GM12878 (cell line): ENCODE measurements around the gene RNF11. TPM values are rescaled to one million over a fixed set of nuclear protein-coding genes. Genes with fewer than 3 reads are reported as not detected.

Experiments
- ATAC-seq: fragments of 200-7000 bp; cut with Tn5 transposase; 3 replicates; pipeline ENCODE4 v1.9.1; 2020; ENCODE audit warnings: mild to moderate bottlenecking, moderate library complexity
- BruUV-seq: library from RNA; stranded (reverse); fragments of 400-500 nt; replicated peaks from 2 replicates; lab custom pipeline; 2021; lab: Mats Ljungman, UMichigan
- CTCF ChIA-PET: fragments of 300-600 bp; sonication (Branson Sonifier 250); formaldehyde crosslinking; extraction: SDS; loops from one replicate; lab custom pipeline; 2021; ENCODE audit warnings: inconsistent platforms; lab: Yijun Ruan, JAX
- POLR2A ChIA-PET: fragments of 350-600 bp; formaldehyde crosslinking; extraction: SDS; loops from one replicate; lab custom pipeline; 2021; ENCODE audit warnings: inconsistent platforms; lab: Charles Lee
- RAD21 ChIA-PET: fragments of 300-600 bp; sonication (Branson Sonifier 250); formaldehyde crosslinking; loops from one replicate; lab custom pipeline; 2023; ENCODE audit warnings: antibody characterized with exemption; ENCODE audit not compliant: unreplicated experiment; lab: Charles Lee
- SMC1A ChIA-PET: fragments of 300-600 bp; sonication (Branson Sonifier 250); formaldehyde crosslinking; loops from one replicate; lab custom pipeline; 2023; ENCODE audit not compliant: unreplicated experiment, uncharacterized antibody; lab: Charles Lee
- DNase-seq: peaks from one replicate; pipeline ENCODE4 v3.0.0-alpha.2; 2011; ENCODE audit warnings: low read depth, low spot score
- FAIRE-seq: peaks from 3 replicates; lab custom pipeline; 2011; peaks lifted over from hg19 to GRCh38; lab: Jason Lieb, UNC
- H2AFZ ChIP-seq: 2 replicates; pipeline ENCODE4 v1.6.0; 2011; ENCODE audit warnings: low read depth, low read length, control low read depth; ENCODE audit not compliant: control insufficient read depth
- H3K27ac ChIP-seq: 2 replicates; pipeline ENCODE4 v1.5.1; 2011; ENCODE audit warnings: control low read depth; ENCODE audit not compliant: control insufficient read depth, insufficient read depth
- H3K27me3 ChIP-seq, 2 experiments: replicated peaks in 1 of 2; 2 replicates each; pipeline versions ENCODE4 v1.6.0 to v1.6.1; 2011; ENCODE audit warnings: low read length in 1 of 2; ENCODE audit not compliant: control insufficient read depth in 2 of 2, insufficient read depth in 2 of 2
- H3K36me3 ChIP-seq, 2 experiments: 2 replicates each; pipeline ENCODE4 v1.5.1; 2011; ENCODE audit warnings: low read length in 1 of 2; ENCODE audit not compliant: control insufficient read depth in 2 of 2, insufficient read depth in 2 of 2
- H3K4me1 ChIP-seq: 2 replicates; pipeline ENCODE4 v1.6.1; 2011; ENCODE audit warnings: mild to moderate bottlenecking, low read length, moderate library complexity, mixed read lengths; ENCODE audit not compliant: control insufficient read depth, insufficient read depth
- H3K4me2 ChIP-seq: 2 replicates; pipeline ENCODE4 v1.6.0; 2011; ENCODE audit warnings: control low read depth; ENCODE audit not compliant: control insufficient read depth, insufficient read depth
- H3K4me3 ChIP-seq: fragments of 200-600 bp; sonication (generic); 2 replicates; pipeline ENCODE4 v1.5.1; 2016
- H3K79me2 ChIP-seq: 2 replicates; pipeline ENCODE4 v1.6.0; 2011; ENCODE audit warnings: low read length; ENCODE audit not compliant: control insufficient read depth, insufficient read depth
- H3K9ac ChIP-seq: 2 replicates; pipeline ENCODE4 v1.8.0; 2011; ENCODE audit warnings: low read length, control low read depth, mixed read lengths; ENCODE audit not compliant: control insufficient read depth, insufficient read depth
- H3K9me3 ChIP-seq: replicated peaks from 3 replicates; pipeline ENCODE4 v1.5.1; 2011; ENCODE audit warnings: mild to moderate bottlenecking, low read length; ENCODE audit not compliant: control insufficient read depth, insufficient read depth
- H4K20me1 ChIP-seq: 2 replicates; pipeline ENCODE4 v1.6.0; 2011; ENCODE audit not compliant: control insufficient read depth, insufficient read depth
- ATF7 ChIP-seq: fragments of 450-650 bp; IDR thresholded peaks from 2 replicates; pipeline ENCODE4 v1.6.1; 2016; ENCODE audit warnings: low read depth, mild to moderate bottlenecking
- BCL11A ChIP-seq: IDR thresholded peaks from 2 replicates; pipeline ENCODE4 v1.6.1; 2011; ENCODE audit warnings: low read depth, low read length
- CHD1 ChIP-seq: IDR thresholded peaks from 2 replicates; pipeline ENCODE4 v1.6.1; 2012; ENCODE audit warnings: low read depth, low read length, improper control_type of control experiment
- EZH2 ChIP-seq: IDR thresholded peaks from 2 replicates; pipeline ENCODE4 v1.6.1; 2012; ENCODE audit warnings: low read depth, mild to moderate bottlenecking, control low read depth, inconsistent platforms, low read length, borderline replicate concordance; ENCODE audit not compliant: control insufficient read depth
- NRF1 ChIP-seq: conservative IDR thresholded peaks from 2 replicates; pipeline ENCODE4 v1.6.1; 2011; ENCODE audit warnings: mild to moderate bottlenecking, low read depth, low read length, improper control_type of control experiment
- RB1 ChIP-seq: fragments of 450-650 bp; formaldehyde crosslinking; IDR thresholded peaks from 2 replicates; pipeline ENCODE4 v1.6.1; 2017; ENCODE audit warnings: mild to moderate bottlenecking, borderline replicate concordance
- RFX5 ChIP-seq: IDR thresholded peaks from 2 replicates; pipeline ENCODE4 v1.6.1; 2011; ENCODE audit warnings: low read depth, low read length, improper control_type of control experiment
- RUNX3 ChIP-seq: IDR thresholded peaks from 2 replicates; pipeline ENCODE4 v1.6.1; 2012; ENCODE audit warnings: low read length, inconsistent platforms
- SMAD5 ChIP-seq: IDR thresholded peaks from 2 replicates; pipeline ENCODE4 v1.6.1; 2016; ENCODE audit warnings: antibody characterized with exemption, low read depth
- SP1 ChIP-seq: IDR thresholded peaks from one replicate; pipeline ENCODE4 v1.6.1; 2011; ENCODE audit warnings: low read depth, low read length
- TCF12 ChIP-seq: IDR thresholded peaks from 2 replicates; pipeline ENCODE4 v1.6.1; 2011; ENCODE audit warnings: low read depth, mild to moderate bottlenecking, low read length
- TCF3 ChIP-seq: IDR thresholded peaks from 2 replicates; pipeline ENCODE4 v1.6.1; 2012; ENCODE audit warnings: low read depth, mild to moderate bottlenecking, low read length, borderline replicate concordance; ENCODE audit not compliant: insufficient read depth
- YBX1 ChIP-seq: fragments of 450-650 bp; IDR thresholded peaks from 2 replicates; pipeline ENCODE4 v1.6.1; 2016; ENCODE audit warnings: antibody characterized with exemption
- ZNF217 ChIP-seq: fragments of 450-650 bp; IDR thresholded peaks from 2 replicates; pipeline ENCODE4 v1.6.1; 2017; ENCODE audit warnings: antibody characterized with exemption, mild to moderate bottlenecking
- WGBS: methylation state at CpG from one replicate; pipeline ENCODE4 v1.1.6; 2016; ENCODE audit warnings: low lambda C conversion rate; ENCODE audit not compliant: insufficient replicate concordance, insufficient coverage; ENCODE audit errors: missing lambda C conversion rate; 5-methylcytosine and 5-hydroxymethylcytosine counted together
- in situ Hi-C: fragments of 300-500 bp; cut with MboI; formaldehyde crosslinking; loops from 9 replicates; pipeline ENCODE4 v1.14.3; 2018; ENCODE audit warnings: mixed read lengths
- intact Hi-C: fragments of 100-400 bp; cut with micrococcal nuclease; formaldehyde crosslinking; loops from one replicate; pipeline ENCODE4 v1.14.2; 2022; ENCODE audit not compliant: unreplicated experiment
- polyA plus RNA-seq, 11 experiments: library from polyadenylated mRNA; depleted of rRNA in 4 of 11; unstranded in 6 of 11; stranded (reverse) in 5 of 11; fragments of >200 nt; fragmentation: Nextera tagmentation in 4 of 11; fragmentation: Illumina TruSeq in 1 of 11; extraction: Ambion mirVana in 4 of 11; extraction: Trizol in 1 of 11; gene quantifications; 1 replicate in 1 of 11; 2 replicates in 10 of 11; pipeline versions ENCODE4 v1.2.1 to v1.2.3, GENCODE V29; 2011 to 2016; ENCODE audit warnings: inconsistent platforms in 2 of 11, missing spikeins in 2 of 11, low read depth in 1 of 11
- total RNA-seq, 4 experiments: library from RNA; depleted of rRNA in 3 of 4; stranded (reverse); fragments of >200 nt in 3 of 4; fragmentation: Illumina TruSeq in 1 of 4; extraction: Trizol in 1 of 4; gene quantifications; 2 replicates each; pipeline versions ENCODE4 v1.2.1 to v1.2.3, GENCODE V29; 2013 to 2021
- TF ChIP-seq, protein P1 (sequence below): fragments of 450-650 bp; IDR thresholded peaks from 2 replicates; pipeline ENCODE4 v1.6.1; 2017; ENCODE audit warnings: mild to moderate bottlenecking

Gene RNF11
- total and polyA plus RNA-seq, 10 of the 15 experiments (the other 5 are each of a cell fraction or from before 2014, with no cell fraction given) = 9.5 to 43.6 (median 32.3) TPM

DNA sequence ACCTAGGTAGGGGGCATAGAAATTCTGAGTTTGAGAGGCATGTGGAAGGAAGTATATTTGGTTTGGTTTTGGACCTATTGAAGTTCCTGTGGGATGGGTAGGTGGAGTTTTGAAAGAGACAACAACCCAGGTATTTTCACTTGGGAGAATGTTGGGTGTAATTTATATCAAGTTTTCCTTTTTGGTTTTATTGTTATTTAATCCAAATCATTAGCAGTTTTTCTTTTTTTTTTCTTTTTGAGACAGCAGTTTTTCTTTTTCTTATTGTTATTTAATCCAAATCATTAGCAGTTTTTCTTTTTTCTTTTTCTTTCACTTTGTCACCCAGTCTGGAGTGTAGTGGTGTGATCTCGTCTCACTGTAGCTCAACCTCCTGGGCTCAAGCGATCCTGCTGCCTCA, 30.1 kb downstream of the RNF11 start (continued):
- no peak for TF ChIP-seq EZH2
- no peak for TF ChIP-seq RUNX3
- TF ChIP-seq BCL11A = no peak
- no peak for TF ChIP-seq SP1
- TF ChIP-seq TCF12 = no peak
- no peak for TF ChIP-seq TCF3
- TF ChIP-seq CHD1 = no peak
- TF ChIP-seq, protein P1, sequence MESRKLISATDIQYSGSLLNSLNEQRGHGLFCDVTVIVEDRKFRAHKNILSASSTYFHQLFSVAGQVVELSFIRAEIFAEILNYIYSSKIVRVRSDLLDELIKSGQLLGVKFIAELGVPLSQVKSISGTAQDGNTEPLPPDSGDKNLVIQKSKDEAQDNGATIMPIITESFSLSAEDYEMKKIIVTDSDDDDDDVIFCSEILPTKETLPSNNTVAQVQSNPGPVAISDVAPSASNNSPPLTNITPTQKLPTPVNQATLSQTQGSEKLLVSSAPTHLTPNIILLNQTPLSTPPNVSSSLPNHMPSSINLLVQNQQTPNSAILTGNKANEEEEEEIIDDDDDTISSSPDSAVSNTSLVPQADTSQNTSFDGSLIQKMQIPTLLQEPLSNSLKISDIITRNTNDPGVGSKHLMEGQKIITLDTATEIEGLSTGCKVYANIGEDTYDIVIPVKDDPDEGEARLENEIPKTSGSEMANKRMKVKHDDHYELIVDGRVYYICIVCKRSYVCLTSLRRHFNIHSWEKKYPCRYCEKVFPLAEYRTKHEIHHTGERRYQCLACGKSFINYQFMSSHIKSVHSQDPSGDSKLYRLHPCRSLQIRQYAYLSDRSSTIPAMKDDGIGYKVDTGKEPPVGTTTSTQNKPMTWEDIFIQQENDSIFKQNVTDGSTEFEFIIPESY = no peak
- no peak for TF ChIP-seq RFX5
- TF ChIP-seq, all 136 proteins: peak for 0

DNA sequence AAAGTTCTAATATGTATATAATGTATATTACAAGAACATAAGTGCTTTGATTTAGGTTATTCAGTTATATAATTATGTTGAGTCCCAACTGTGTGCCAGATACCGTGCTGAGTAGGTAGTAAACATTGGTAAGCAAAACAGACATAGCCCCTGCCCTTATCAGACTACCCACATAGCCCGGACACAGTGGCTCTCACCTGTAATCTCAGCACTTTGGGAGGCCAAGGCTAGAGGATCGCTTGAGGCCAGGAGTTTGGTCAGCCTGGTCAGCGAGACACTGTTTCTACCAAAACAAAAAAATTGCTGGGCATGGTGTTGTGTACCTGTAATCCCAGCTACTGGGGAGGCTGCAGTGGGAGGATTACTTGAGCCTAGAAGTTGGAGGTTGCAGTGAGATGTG, 30.7 kb downstream of the RNF11 start:
- FAIRE-seq (no peak), ATAC-seq (no peak), DNase-seq (no peak)
- Histone ChIP-seq H2AFZ (no peak overlapping the region), H3K9me3 (no peaks in the 10 kb centered on the region), H3K4me2 (peak overlapping the region; percentile 87; the same call in 1 of the 2 replicates), H3K36me3 (peaks cover 0 to 2% of the 10 kb centered on the region in 2 experiments; a peak in 1 of 4 replicates), H3K4me1 (peaks cover 17% of the 10 kb centered on the region), H3K27me3 (no peaks in the 10 kb centered on the region), H3K27ac (0 out of 2 replicates have a peak overlapping the region, but pooled peaks have one; percentile 27), H3K4me3 (no peak overlapping the region), H3K79me2 (peaks cover 27% of the 10 kb centered on the region), H4K20me1 (no peaks in the 10 kb centered on the region), H3K9ac (no peak overlapping the region)
- 98% methylated on average over 4 of the region's 4 CpGs for whole genome bisulfite sequencing
- TF ChIP-seq SMAD5 = no peak
- TF ChIP-seq NRF1 = no peak
- TF ChIP-seq ATF7 = no peak
- TF ChIP-seq, protein P1 = no peak
- no peak for TF ChIP-seq RB1
- no peak for TF ChIP-seq YBX1
- no peak for TF ChIP-seq ZNF217
- ChIA-PET CTCF (interaction anchor here (1.5 to 2.2 kb wide), 4 partner anchors 11 to 76 kb away, joined by 3 to 7 read pairs (median 5); no protein-coding TSS in a partner anchor), SMC1A (interaction anchor here (0.6 to 2.1 kb wide), 11 partner anchors 17 to 296 kb away, joined by 3 to 8 read pairs (median 3); no protein-coding TSS in a partner anchor), POLR2A (interaction anchor here (0.8 to 1.2 kb wide), 2 partner anchors 20 to 25 kb away, joined by 3 to 4 read pairs; no protein-coding TSS in a partner anchor), RAD21 (interaction anchor here (0.6 to 1.7 kb wide), 3 partner anchors 20 to 460 kb away, joined by 3 to 13 read pairs (median 4); partner anchors contain the start of gene RNF11)
- intact Hi-C loops = no loop called here
- BruUV-seq = no TSS peak
- in situ Hi-C loops = no loop called here
